ENCODE data around the gene TBK1.

DNA sequence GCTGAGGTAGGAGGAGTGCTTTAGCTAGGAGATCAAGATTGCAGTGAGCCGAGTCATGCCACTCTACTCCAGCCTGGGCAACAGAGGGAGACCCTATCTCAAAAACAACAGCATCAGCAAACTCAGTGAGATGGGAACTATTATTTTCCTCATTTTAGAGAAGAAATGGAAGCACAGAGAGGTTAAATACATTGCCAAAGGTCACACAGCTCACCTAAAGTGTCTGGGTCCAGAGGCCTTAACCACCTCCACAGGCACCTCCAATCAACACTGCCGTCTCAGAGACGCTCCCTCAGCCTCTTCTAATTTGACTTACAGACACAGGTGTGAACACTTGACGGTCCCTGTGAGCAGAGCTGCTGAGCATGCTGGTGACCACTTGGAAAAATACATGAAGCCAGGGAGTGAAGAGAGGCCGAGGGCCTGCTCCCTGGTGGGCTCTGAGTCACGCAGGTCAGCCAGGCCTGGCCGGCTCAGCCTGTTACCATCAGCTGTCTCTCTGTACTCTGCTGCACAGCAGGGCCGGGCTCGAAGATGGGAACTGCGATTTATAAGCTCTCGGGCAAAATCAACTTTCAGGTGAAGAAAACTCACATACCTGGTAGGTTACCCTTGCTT lies 80.9 kb downstream of the TBK1 start:
- TF ChIP-seq POLR2A (IDR thresholded peaks at IDR 0.05), result no peak
- TF ChIP-seq, protein P1, sequence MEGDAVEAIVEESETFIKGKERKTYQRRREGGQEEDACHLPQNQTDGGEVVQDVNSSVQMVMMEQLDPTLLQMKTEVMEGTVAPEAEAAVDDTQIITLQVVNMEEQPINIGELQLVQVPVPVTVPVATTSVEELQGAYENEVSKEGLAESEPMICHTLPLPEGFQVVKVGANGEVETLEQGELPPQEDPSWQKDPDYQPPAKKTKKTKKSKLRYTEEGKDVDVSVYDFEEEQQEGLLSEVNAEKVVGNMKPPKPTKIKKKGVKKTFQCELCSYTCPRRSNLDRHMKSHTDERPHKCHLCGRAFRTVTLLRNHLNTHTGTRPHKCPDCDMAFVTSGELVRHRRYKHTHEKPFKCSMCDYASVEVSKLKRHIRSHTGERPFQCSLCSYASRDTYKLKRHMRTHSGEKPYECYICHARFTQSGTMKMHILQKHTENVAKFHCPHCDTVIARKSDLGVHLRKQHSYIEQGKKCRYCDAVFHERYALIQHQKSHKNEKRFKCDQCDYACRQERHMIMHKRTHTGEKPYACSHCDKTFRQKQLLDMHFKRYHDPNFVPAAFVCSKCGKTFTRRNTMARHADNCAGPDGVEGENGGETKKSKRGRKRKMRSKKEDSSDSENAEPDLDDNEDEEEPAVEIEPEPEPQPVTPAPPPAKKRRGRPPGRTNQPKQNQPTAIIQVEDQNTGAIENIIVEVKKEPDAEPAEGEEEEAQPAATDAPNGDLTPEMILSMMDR (IDR thresholded peaks at IDR 0.05), result no peak

Measured in Peyer's patch (tissue), 4 donors.